ENCODE data around the gene ZMYND8. TPM values are rescaled to one million over a fixed set of nuclear protein-coding genes. Genes with fewer than 3 reads are reported as not detected.

The ZMYND8 gene
- total RNA-seq, 1 experiment from 2014 or later, result 11.6 TPM

- ATAC-seq, result no peak
- Histone ChIP-seq H3K9me2 (replicated peaks; ENCODE audit: low read length) (no peaks in the 10 kb centered on the region), H2AFZ (ENCODE audit: low read length) (no peak overlapping the region), H3F3A (ENCODE audit: low read length, unreplicated experiment) (no peaks in the 10 kb centered on the region), H3K27ac (ENCODE audit: low read length) (no peak overlapping the region), H3K9ac (ENCODE audit: low read length) (no peak overlapping the region), H3K4me1 (ENCODE audit: insufficient read depth, low read length) (no peaks in the 10 kb centered on the region), H3K79me2 (ENCODE audit: low read length) (0 out of 2 replicates have a peak, but pooled peaks cover 8% of the 10 kb centered on the region), H3K36me3 (ENCODE audit: low read depth, low read length) (peaks cover 39% of the 10 kb centered on the region), H4K20me1 (ENCODE audit: low read length) (no peaks in the 10 kb centered on the region), H3K4me2 (ENCODE audit: low read length) (no peak overlapping the region), H3K27me3 (ENCODE audit: low read length) (no peaks in the 10 kb centered on the region), H3K4me3 (ENCODE audit: low read length) (no peak overlapping the region), H3K9me3 (ENCODE audit: low read length) (no peaks in the 10 kb centered on the region)
- DNase-seq, result no peak
- intact Hi-C loops (cut with micrococcal nuclease), result no loop called here
- TF ChIP-seq CTCF (conservative IDR thresholded peaks at IDR 0.05; ENCODE audit: low read depth, low read length) (no peak), EZH2 (IDR thresholded peaks at IDR 0.05; ENCODE audit: low read length, unreplicated experiment) (no peak), EZH2phosphoT487 (IDR thresholded peaks at IDR 0.05; ENCODE audit: borderline replicate concordance, low read length) (no peak)
- CTCF ChIA-PET, result no interaction called here
- BruUV-seq (replicated peaks), result no TSS peak
- POLR2A ChIA-PET (ENCODE audit: unreplicated experiment), result no interaction called here
These were observed 57.9 kb downstream of the ZMYND8 start for GRCh38 chr20:47298624-47299023.

- no peak overlapping the region for H3K4me3 ChIP-seq (ENCODE audit: low read length)
- H4K20me1 ChIP-seq (ENCODE audit: low read length), result no peaks in the 10 kb centered on the region
- TF ChIP-seq EZH2 (IDR thresholded peaks at IDR 0.05; ENCODE audit: low read length, unreplicated experiment) (no peak), EZH2phosphoT487 (IDR thresholded peaks at IDR 0.05; ENCODE audit: borderline replicate concordance, low read length) (no peak), CTCF (conservative IDR thresholded peaks at IDR 0.05; ENCODE audit: low read depth, low read length) (no peak)
- no peak overlapping the region for H3K9ac ChIP-seq (ENCODE audit: low read length)
- ChIA-PET POLR2A (ENCODE audit: unreplicated experiment) (no interaction called here), CTCF (no interaction called here)
- intact Hi-C loops (cut with micrococcal nuclease), result loop anchor here (2.0 kb wide), 1 partner anchor 87 kb away; no protein-coding TSS in a partner anchor
- BruUV-seq (replicated peaks), result no TSS peak
- ATAC-seq (no peak), DNase-seq (no peak)
- H3K4me2 ChIP-seq (ENCODE audit: low read length), result no peak overlapping the region
- H3K4me1 ChIP-seq (ENCODE audit: insufficient read depth, low read length), result no peaks in the 10 kb centered on the region
- no peaks in the 10 kb centered on the region for H3K27me3 ChIP-seq (ENCODE audit: low read length)
- no peaks in the 10 kb centered on the region for H3F3A ChIP-seq (ENCODE audit: low read length, unreplicated experiment)
- H3K9me2 ChIP-seq (replicated peaks; ENCODE audit: low read length), result no peaks in the 10 kb centered on the region
- peaks cover 33% of the 10 kb centered on the region for H3K36me3 ChIP-seq (ENCODE audit: low read depth, low read length)
- H2AFZ ChIP-seq (ENCODE audit: low read length), result no peak overlapping the region
- H3K9me3 ChIP-seq (ENCODE audit: low read length), result no peaks in the 10 kb centered on the region
- H3K27ac ChIP-seq (ENCODE audit: low read length), result no peak overlapping the region
- H3K79me2 ChIP-seq (ENCODE audit: low read length), result 0 out of 2 replicates have a peak, but pooled peaks cover 2% of the 10 kb centered on the region
These were observed 58.8 kb downstream of the ZMYND8 start for GRCh38 chr20:47297746-47298145.

- peak; percentile 42; the same call in 1 of the 2 replicates for ATAC-seq
- Histone ChIP-seq H3K27ac (ENCODE audit: low read length) (no peak overlapping the region), H2AFZ (ENCODE audit: low read length) (no peak overlapping the region), H3K9ac (ENCODE audit: low read length) (no peak overlapping the region), H3K27me3 (ENCODE audit: low read length) (no peaks in the 10 kb centered on the region), H3K9me2 (replicated peaks; ENCODE audit: low read length) (no peaks in the 10 kb centered on the region), H3K4me3 (ENCODE audit: low read length) (no peak overlapping the region), H4K20me1 (ENCODE audit: low read length) (no peaks in the 10 kb centered on the region), H3K4me1 (ENCODE audit: insufficient read depth, low read length) (no peaks in the 10 kb centered on the region), H3F3A (ENCODE audit: low read length, unreplicated experiment) (peaks cover 5% of the 10 kb centered on the region), H3K4me2 (ENCODE audit: low read length) (no peak overlapping the region), H3K9me3 (ENCODE audit: low read length) (no peaks in the 10 kb centered on the region), H3K36me3 (ENCODE audit: low read depth, low read length) (peaks cover 32% of the 10 kb centered on the region), H3K79me2 (ENCODE audit: low read length) (no peaks in the 10 kb centered on the region)
- BruUV-seq (replicated peaks), result no TSS peak
- CTCF ChIA-PET, result no interaction called here
- intact Hi-C loops (cut with micrococcal nuclease), result loop anchor here (2.0 kb wide), 1 partner anchor 88 kb away; no protein-coding TSS in a partner anchor
- POLR2A ChIA-PET (ENCODE audit: unreplicated experiment), result no interaction called here
- TF ChIP-seq EZH2 (IDR thresholded peaks at IDR 0.05; ENCODE audit: low read length, unreplicated experiment) (no peak), CTCF (conservative IDR thresholded peaks at IDR 0.05; ENCODE audit: low read depth, low read length) (peak; percentile 70)
- peak; percentile 34 for DNase-seq
These were observed 59.5 kb downstream of the ZMYND8 start for GRCh38 chr20:47296950-47297349.
